Measurements from ENCODE around the gene CCDC57.

Gene CCDC57

GRCh38 chr17:82246365-82247181, 33.9 kb upstream of the CCDC57 start:
- peak in 1 of 2 experiments; percentile 39 for DNase-seq

- DNase-seq = no peak
These were observed 33.4 kb upstream of the CCDC57 start for GRCh38 chr17:82246040-82246364.

- DNase-seq = no peak
These were observed 32.7 kb upstream of the CCDC57 start for GRCh38 chr17:82245134-82246039.

GRCh38 chr17:82244413-82245133, 31.9 kb upstream of the CCDC57 start:
- DNase-seq = peak in 1 of 2 experiments; percentile 25

GRCh38 chr17:82243648-82244412, 31.2 kb upstream of the CCDC57 start:
- no peak for DNase-seq

GRCh38 chr17:82242977-82243647, 30.5 kb upstream of the CCDC57 start:
- DNase-seq = no peak

GRCh38 chr17:82242698-82242976, 30.0 kb upstream of the CCDC57 start:
- DNase-seq = no peak

GRCh38 chr17:82241926-82242697, 29.5 kb upstream of the CCDC57 start:
- DNase-seq = no peak

- DNase-seq = no peak
These were observed 28.7 kb upstream of the CCDC57 start for GRCh38 chr17:82241183-82241925.

GRCh38 chr17:82240506-82241182, 28.0 kb upstream of the CCDC57 start:
- no peak for DNase-seq

- no peak for DNase-seq
These were observed 27.4 kb upstream of the CCDC57 start for GRCh38 chr17:82239926-82240505.

GRCh38 chr17:82239401-82239925, 26.8 kb upstream of the CCDC57 start:
- no peak for DNase-seq

GRCh38 chr17:82238472-82239201, 26.0 kb upstream of the CCDC57 start:
- DNase-seq = peak; percentile 39 to 64

- DNase-seq = no peak
These were observed 25.3 kb upstream of the CCDC57 start for GRCh38 chr17:82237746-82238471.

- no peak for DNase-seq
These were observed 24.6 kb upstream of the CCDC57 start for GRCh38 chr17:82237083-82237745.

- DNase-seq = peak; percentile 36 to 76
These were observed 23.7 kb upstream of the CCDC57 start for GRCh38 chr17:82236142-82236971.
